Cardiac muscle cell (in vitro differentiated cells and primary cell): ENCODE data around the gene LEFTY2. TPM values are rescaled to one million over a fixed set of nuclear protein-coding genes. Genes with fewer than 3 reads are reported as not detected.

ENCODE experiments used
- DNase-seq, 2 donors: peaks; one replicate each; pipeline versions ENCODE4 v3.0.0 to v3.0.0-alpha.2; 2010 to 2017; ENCODE audit warnings: low read depth in 1 of 2, low spot score in 1 of 2
- H3K27ac ChIP-seq: fragments of 200-600 bp; sonication (generic); 2 replicates; pipeline ENCODE4 v1.5.1; 2016
- H3K27me3 ChIP-seq: fragments of 200-600 bp; sonication (generic); 2 replicates; pipeline ENCODE4 v1.6.0; 2016; ENCODE audit warnings: control low read depth
- H3K36me3 ChIP-seq: fragments of 200-600 bp; sonication (generic); 2 replicates; pipeline ENCODE4 v1.5.1; 2016; ENCODE audit warnings: control low read depth
- H3K4me1 ChIP-seq: fragments of 200-600 bp; sonication (generic); 2 replicates; pipeline ENCODE4 v1.8.1; 2017; ENCODE audit warnings: low read depth, mild to moderate bottlenecking, mixed run types
- H3K4me3 ChIP-seq: fragments of 200-600 bp; sonication (generic); 2 replicates; pipeline ENCODE4 v1.5.1; 2016; ENCODE audit warnings: mild to moderate bottlenecking
- H3K9me3 ChIP-seq: fragments of 200-600 bp; sonication (generic); 2 replicates; pipeline ENCODE4 v1.5.1; 2017; ENCODE audit warnings: low read depth, mild to moderate bottlenecking, control low read depth
- polyA plus RNA-seq: library from polyadenylated mRNA; unstranded; fragments of >200 nt; fragmentation: Nextera tagmentation; extraction: Ambion mirVana; gene quantifications from 2 replicates; pipeline ENCODE4 v1.2.1, GENCODE V29; 2016
- total RNA-seq: library from RNA; depleted of rRNA; stranded (reverse); fragments of >200 nt; gene quantifications from 2 replicates; pipeline ENCODE4 v1.2.3, GENCODE V29; 2016
- TF ChIP-seq, protein P1 (sequence below): IDR thresholded peaks from 2 replicates; pipeline ENCODE4 v1.5.1; 2012; ENCODE audit warnings: low read depth, mild to moderate bottlenecking, low read length

LEFTY2 gene, protein sequence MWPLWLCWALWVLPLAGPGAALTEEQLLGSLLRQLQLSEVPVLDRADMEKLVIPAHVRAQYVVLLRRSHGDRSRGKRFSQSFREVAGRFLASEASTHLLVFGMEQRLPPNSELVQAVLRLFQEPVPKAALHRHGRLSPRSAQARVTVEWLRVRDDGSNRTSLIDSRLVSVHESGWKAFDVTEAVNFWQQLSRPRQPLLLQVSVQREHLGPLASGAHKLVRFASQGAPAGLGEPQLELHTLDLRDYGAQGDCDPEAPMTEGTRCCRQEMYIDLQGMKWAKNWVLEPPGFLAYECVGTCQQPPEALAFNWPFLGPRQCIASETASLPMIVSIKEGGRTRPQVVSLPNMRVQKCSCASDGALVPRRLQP
- total RNA-seq (4.0 and 14.0 TPM in 2 replicates), polyA plus RNA-seq (2.7 and 9.0 TPM in 2 replicates)

DNA sequence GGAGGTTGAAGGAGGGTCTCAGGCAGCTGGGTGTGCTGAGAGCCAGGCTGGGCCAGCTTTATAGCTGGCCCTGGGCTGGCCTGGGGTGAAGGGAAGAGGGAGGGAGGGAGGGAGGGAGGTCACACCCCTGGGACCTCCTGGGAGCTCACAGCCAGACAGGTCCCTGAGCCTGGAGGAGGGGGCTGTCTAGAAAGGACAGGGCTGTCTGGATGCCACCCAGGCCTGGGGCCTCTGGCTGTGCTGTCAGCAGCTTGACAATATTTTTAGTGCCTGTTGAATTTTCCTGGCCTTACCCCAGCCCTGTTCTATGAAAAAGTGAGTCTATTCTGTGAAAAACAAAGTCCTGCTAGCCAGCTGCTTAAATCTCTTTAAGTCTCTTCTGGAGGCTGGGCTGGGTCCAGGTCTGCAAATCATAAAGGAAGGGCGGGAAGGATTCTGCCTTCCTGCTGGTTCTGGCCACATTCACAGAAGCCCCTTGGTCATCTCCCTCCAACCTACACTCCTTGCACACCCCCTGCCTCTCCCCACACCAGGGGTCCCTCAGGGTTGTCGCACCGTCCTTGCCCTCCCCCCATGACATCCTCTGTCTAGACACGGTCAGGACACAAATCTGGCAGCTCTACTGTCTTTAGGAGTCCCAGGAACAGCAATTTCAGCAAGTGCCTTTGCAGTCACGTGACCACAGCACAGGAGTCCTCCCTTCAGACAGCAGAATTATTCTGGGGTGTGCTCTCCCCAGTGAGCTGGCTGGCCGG is at the start of gene LEFTY2:
Gene LEFTY2 (minus strand): TSS at position 34 of the 755 bp plus-strand sequence. CDS start 80 bp downstream, outside the sequence.
- Histone ChIP-seq H3K36me3 (no peaks in the 10 kb centered on the region), H3K4me1 (peaks cover 16% of the 10 kb centered on the region), H3K27me3 (no peaks in the 10 kb centered on the region), H3K4me3 (no peak within 1 kb of the TSS), H3K27ac (peak within 1 kb of the TSS; percentile 72), H3K9me3 (no peaks in the 10 kb centered on the region)
- TF ChIP-seq, protein P1, sequence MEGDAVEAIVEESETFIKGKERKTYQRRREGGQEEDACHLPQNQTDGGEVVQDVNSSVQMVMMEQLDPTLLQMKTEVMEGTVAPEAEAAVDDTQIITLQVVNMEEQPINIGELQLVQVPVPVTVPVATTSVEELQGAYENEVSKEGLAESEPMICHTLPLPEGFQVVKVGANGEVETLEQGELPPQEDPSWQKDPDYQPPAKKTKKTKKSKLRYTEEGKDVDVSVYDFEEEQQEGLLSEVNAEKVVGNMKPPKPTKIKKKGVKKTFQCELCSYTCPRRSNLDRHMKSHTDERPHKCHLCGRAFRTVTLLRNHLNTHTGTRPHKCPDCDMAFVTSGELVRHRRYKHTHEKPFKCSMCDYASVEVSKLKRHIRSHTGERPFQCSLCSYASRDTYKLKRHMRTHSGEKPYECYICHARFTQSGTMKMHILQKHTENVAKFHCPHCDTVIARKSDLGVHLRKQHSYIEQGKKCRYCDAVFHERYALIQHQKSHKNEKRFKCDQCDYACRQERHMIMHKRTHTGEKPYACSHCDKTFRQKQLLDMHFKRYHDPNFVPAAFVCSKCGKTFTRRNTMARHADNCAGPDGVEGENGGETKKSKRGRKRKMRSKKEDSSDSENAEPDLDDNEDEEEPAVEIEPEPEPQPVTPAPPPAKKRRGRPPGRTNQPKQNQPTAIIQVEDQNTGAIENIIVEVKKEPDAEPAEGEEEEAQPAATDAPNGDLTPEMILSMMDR, result no peak
- DNase-seq, result peak in 1 of 2 donors; percentile 41

DNA sequence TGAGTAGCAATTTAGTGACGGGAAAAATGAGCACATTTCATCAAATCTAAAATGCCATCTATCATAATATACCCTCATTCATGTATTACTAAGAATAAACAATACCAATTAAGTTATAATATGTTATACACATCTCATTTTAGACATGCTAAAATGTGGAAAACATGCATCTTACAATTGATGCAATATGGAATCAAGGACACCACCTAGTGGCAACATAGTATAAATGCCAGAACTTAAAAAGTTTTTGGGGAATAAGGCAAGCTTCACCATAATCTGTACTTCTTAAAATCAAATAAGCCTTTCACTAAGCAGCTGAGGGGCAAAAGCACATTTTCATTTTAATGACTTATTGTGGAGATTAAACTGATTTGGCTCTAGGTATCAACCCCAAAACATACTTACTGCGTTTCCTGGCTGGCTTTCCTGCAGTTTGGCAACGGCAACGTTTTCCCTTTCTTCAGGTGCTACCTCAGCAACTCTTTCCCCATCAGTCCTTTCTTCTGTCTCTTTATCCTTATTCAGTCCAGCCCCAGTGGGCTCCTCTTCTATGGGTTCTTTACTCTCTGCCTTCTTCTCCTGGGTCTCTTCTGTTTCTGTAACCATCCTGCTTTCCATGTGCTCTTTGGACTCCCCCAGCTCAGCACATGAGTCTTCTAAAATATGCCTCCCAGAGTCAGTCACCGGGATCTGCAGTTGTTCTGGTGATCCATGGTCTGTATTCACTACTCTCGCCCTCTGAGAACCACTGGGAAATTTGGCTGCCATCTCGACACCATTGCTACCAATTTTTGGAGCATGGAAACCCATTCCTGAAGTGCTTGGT is 46.7 kb upstream of the LEFTY2 start:
- H3K36me3 ChIP-seq, result peaks cover 60% of the 10 kb centered on the region
- TF ChIP-seq, protein P1, result peak; percentile 71
- no peak overlapping the region for H3K4me3 ChIP-seq
- peak; percentile 41 to 74 for DNase-seq
- no peaks in the 10 kb centered on the region for H3K27me3 ChIP-seq
- H3K9me3 ChIP-seq, result no peaks in the 10 kb centered on the region
- H3K27ac ChIP-seq, result peak overlapping the region; percentile 50
- H3K4me1 ChIP-seq, result no peaks in the 10 kb centered on the region

DNA sequence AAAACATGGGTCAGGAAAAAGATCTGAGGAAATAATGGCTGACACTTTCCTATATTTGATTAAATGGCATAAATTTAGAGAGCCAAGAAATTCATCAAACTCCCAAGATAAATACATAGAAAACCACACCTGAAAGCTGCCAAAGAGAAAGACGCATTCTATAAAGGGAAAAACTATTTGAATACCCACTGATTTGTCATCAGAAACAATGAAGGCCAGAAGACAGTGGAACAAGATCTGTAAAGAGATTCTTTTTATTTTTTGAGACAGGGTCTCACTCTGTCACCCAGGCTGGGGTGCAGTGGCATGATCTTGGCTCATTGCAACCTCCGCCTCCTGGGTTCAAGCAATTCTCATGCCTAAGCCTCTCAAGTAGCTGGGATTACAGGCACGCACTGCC is 40.7 kb upstream of the LEFTY2 start:
- TF ChIP-seq, protein P1, result no peak
- no peaks in the 10 kb centered on the region for H3K4me1 ChIP-seq
- no peaks in the 10 kb centered on the region for H3K27me3 ChIP-seq
- no peak overlapping the region for H3K27ac ChIP-seq
- no peak for DNase-seq
- no peaks in the 10 kb centered on the region for H3K9me3 ChIP-seq
- H3K36me3 ChIP-seq, result peaks cover 39% of the 10 kb centered on the region
- no peak overlapping the region for H3K4me3 ChIP-seq

DNA sequence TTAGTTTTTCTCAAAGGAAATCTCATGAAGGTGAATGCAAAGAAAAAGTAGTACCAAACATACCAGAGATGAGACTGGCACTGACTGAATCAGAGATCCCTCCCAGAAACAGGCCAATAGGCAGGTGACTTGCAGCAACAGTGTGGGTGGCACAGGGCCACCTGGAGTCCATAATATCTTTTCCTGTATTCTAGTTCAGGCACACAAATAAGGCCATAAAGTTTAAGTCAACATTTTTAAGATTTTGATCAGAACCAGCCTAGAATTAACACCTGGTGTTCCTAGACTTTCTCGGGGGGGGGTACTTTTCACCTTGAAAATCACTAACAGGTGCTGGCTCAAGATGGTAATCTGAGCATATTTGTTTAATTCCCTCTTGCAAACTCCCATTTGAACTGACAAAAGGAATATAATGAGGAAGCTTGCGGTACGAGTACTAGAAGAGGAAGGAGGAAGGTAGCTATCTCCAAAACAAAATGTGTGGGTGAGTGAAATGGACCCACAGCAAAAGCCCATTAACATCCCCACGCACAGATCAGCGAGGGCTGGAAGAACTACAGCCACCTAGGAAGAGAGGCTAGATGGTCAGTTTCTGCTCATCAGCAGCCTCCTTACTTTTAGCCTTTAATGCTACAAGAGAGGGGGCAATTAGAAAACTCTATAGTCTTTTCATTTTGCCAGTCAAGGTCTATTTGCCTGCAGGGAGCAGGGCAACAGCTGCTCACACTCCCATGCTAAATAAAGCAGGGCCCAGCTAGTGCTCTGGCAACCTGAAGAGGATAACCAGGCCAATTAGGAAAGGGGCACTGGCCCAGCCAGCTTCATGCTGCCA is 39.2 kb upstream of the LEFTY2 start:
- TF ChIP-seq, protein P1, result no peak

More for the DNA sequence above, 39.2 kb upstream of the LEFTY2 start:
- Histone ChIP-seq H3K36me3 (peaks cover 27% of the 10 kb centered on the region), H3K4me3 (no peak overlapping the region), H3K27me3 (no peaks in the 10 kb centered on the region), H3K9me3 (no peaks in the 10 kb centered on the region), H3K27ac (no peak overlapping the region), H3K4me1 (no peaks in the 10 kb centered on the region)
- DNase-seq, result no peak
